ENCODE results near the gene LGALS7B. TPM values are rescaled to one million over a fixed set of nuclear protein-coding genes. Genes with fewer than 3 reads are reported as not detected.
"Not testable (repeated sequence)": the region's sequence is repeated elsewhere in the genome, so short reads cannot be mapped to it uniquely, and the experiment has no call there.

The LGALS7B gene
- total and polyA plus RNA-seq, 2 experiments from 2014 or later = 2.4 to 6.6 TPM

GRCh38 chr19:38754196-38754595 lies 34.8 kb upstream of the LGALS7B start:
- H3K27ac Mint-ChIP-seq; H3K36me3 ChIP-seq (ENCODE audit: insufficient read depth); DNase-seq (ENCODE audit: low spot score); H3K4me3 Mint-ChIP-seq; H3K4me1 ChIP-seq (ENCODE audit: insufficient read depth); H3K27ac ChIP-seq (ENCODE audit: low read depth); H3K79me2 ChIP-seq (replicated peaks; ENCODE audit: insufficient read depth); H3K36me3 Mint-ChIP-seq (ENCODE audit: low read depth); H3K4me2 ChIP-seq; H3F3A ChIP-seq (replicated peaks; ENCODE audit: low read depth); H3K4me1 Mint-ChIP-seq; H3K4me3 ChIP-seq; H3K27me3 Mint-ChIP-seq (ENCODE audit: insufficient read depth, low read depth, poor library complexity); H3K9me2 ChIP-seq (ENCODE audit: insufficient read depth); ATAC-seq; H3K9me3 Mint-ChIP-seq; H4K20me1 ChIP-seq (replicated peaks; ENCODE audit: insufficient read depth); H2AFZ ChIP-seq: not testable (repeated sequence)
- H3K27me3 ChIP-seq (ENCODE audit: insufficient read depth) = peaks cover 17% of the 10 kb centered on the region

- Histone ChIP-seq H2AFZ (no peak overlapping the region), H3K79me2 (replicated peaks; ENCODE audit: insufficient read depth) (no peaks in the 10 kb centered on the region), H3K9me2 (ENCODE audit: insufficient read depth) (no peaks in the 10 kb centered on the region), H3F3A (replicated peaks; ENCODE audit: low read depth) (no peaks in the 10 kb centered on the region), H3K36me3 (ENCODE audit: insufficient read depth) (no peaks in the 10 kb centered on the region), H3K4me3 (no peak overlapping the region), H4K20me1 (replicated peaks; ENCODE audit: insufficient read depth) (no peaks in the 10 kb centered on the region), H3K27me3 (ENCODE audit: insufficient read depth) (no peaks in the 10 kb centered on the region), H3K4me2 (no peak overlapping the region), H3K27ac (ENCODE audit: low read depth) (no peak overlapping the region), H3K4me1 (ENCODE audit: insufficient read depth) (no peaks in the 10 kb centered on the region)
- H3K27me3 Mint-ChIP-seq (ENCODE audit: insufficient read depth, low read depth, poor library complexity) = peaks cover 7% of the 10 kb centered on the region
- H3K4me1 Mint-ChIP-seq = no peaks in the 10 kb centered on the region
- ATAC-seq (no peak), DNase-seq (ENCODE audit: low spot score) (no peak)
- no peak overlapping the region for H3K4me3 Mint-ChIP-seq
- no peaks in the 10 kb centered on the region for H3K36me3 Mint-ChIP-seq (ENCODE audit: low read depth)
- no peaks in the 10 kb centered on the region for H3K9me3 Mint-ChIP-seq
- H3K27ac Mint-ChIP-seq = no peak overlapping the region
- no peak for TF ChIP-seq POLR2AphosphoS5 (IDR thresholded peaks at IDR 0.05; ENCODE audit: low read depth)
- TF ChIP-seq ZNF462 (CRISPR knock-in tag; IDR thresholded peaks at IDR 0.05) = no peak
- no peak for TF ChIP-seq EZH2phosphoT487 (IDR thresholded peaks at IDR 0.05; ENCODE audit: unreplicated experiment)
- no peak for TF ChIP-seq CTCF (conservative IDR thresholded peaks at IDR 0.05; ENCODE audit: low read depth in 2 of 2)
- TF ChIP-seq ETS1 (IDR thresholded peaks at IDR 0.05) = no peak
- TF ChIP-seq NANOG (IDR thresholded peaks at IDR 0.05; ENCODE audit: borderline replicate concordance) = no peak
- TF ChIP-seq REST (IDR thresholded peaks at IDR 0.05; ENCODE audit: unreplicated experiment) = no peak
- TF ChIP-seq ZNF331 (CRISPR knock-in tag; IDR thresholded peaks at IDR 0.05; ENCODE audit: low read depth) = no peak
- no peak for TF ChIP-seq ZNF114 (CRISPR knock-in tag; IDR thresholded peaks at IDR 0.05)
- no peak for TF ChIP-seq JUNB (IDR thresholded peaks at IDR 0.05; ENCODE audit: unreplicated experiment)
- no peak for TF ChIP-seq STAT1 (IDR thresholded peaks at IDR 0.05; ENCODE audit: unreplicated experiment)
Observed at GRCh38 chr19:38759590-38760003, 29.4 kb upstream of the LGALS7B start.
